GM18868 (cell line): ENCODE results near the gene BMPR1A.
"Not testable (repeated sequence)": the region's sequence is repeated elsewhere in the genome, so short reads cannot be mapped to it uniquely, and the experiment has no call there.

Source experiments
- ATAC-seq: cut with Tn5 transposase; IDR thresholded peaks from one replicate; pipeline ENCODE4 v1.9.1; 2021; ENCODE audit warnings: mild to moderate bottlenecking, moderate library complexity; ENCODE audit not compliant: unreplicated experiment

Gene BMPR1A

DNA sequence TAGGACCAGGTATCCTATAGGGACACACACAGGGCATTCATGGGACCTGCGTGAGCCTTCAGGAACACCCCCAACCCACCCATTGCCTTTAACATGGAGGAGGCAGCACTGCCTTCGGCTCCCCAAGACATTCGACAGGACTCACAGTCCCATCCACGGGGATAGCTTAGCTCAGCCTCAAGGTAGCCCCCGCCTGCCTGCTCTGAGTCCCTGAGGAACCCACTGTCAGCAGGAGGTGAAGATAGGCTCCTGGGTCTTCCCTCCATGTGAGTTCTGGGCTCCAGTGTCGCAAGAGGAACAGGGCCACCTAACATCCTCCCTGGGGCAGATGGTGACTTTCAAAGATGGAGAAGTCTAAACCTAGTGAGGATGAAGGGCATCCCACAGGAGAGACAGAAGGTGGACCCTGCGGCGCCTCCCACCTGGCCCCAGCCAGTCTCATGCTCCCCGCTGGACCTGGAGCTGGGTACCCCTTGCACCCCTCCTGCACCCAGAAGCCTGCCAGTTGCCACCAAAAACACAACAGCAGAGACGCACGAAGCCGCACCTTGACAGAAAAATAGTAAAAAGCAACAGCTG, 207.0 kb downstream of the BMPR1A start:
- ATAC-seq = no peak

DNA sequence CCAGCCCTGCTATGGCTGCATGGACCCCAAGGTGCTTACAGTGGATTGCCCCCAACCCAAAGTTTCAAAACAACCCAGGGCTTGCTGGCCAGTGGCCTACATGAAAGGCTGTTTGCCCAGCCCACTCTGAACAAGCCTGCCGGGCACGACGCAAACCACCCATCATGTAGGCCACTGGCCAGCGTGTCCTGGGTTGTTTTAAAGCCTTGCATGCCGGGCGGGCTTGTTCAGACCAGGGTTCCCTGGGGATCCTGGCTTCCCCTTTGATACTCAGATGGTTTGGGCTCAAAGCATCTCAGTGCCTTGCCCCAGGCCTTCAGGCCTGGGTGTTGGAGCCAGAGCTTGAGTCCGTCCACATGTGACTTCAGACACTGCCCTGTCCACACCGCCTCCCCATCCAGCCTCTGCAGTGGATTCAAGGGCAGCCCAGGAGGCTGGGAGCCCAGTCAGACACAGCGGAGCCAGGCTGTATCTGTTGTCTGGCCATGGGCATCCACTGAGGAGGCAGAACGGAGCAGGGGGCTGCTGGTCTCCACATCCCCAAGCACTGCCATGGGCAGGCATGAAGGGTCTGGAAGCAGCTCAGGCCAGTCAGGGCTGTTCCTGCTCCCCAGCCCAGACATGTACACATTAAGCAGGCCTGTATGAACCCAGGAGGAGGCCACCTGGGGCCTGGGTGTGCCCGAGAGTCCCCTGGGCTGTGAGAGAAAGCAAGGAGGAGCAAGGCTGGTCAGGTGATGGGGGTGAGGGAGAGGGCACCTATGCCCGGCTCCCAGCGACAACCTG, 207.8 kb downstream of the BMPR1A start:
- no peak for ATAC-seq

- ATAC-seq = no peak
Observed at GRCh38 chr10:86964847-86965190, 208.4 kb downstream of the BMPR1A start.

DNA sequence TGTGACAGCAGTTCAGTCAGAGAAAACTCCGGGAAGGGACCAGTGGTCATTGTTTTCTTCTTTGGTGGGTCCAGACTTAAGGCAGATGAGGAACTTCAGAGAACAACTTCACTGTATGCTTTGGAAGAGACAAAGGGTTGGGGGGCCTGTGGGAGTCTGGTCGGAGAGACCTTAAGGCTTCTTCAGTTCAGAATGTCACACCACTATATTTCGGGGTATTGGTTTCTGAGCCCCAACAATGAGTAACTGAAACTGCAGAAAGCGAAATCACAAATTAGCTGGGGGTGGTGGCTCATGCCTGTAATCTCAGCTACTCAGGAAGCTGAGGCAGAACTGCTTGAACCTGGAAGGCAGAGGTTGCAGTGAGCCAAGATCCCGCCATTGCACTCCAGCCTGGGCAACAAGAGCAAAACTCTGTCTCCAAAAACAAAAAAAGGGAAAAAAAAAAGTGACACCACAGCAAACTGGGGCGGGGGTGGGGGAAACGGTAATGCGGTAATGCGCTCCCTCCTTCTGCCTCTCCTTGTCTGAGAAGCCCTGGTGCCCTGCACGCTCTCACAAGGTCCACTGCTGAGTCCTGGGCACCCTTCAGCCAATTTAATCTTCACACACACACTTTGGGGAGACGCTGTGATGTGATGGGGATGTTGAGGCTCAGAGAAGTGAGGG, 209.7 kb downstream of the BMPR1A start:
- ATAC-seq = peak; percentile 25

DNA sequence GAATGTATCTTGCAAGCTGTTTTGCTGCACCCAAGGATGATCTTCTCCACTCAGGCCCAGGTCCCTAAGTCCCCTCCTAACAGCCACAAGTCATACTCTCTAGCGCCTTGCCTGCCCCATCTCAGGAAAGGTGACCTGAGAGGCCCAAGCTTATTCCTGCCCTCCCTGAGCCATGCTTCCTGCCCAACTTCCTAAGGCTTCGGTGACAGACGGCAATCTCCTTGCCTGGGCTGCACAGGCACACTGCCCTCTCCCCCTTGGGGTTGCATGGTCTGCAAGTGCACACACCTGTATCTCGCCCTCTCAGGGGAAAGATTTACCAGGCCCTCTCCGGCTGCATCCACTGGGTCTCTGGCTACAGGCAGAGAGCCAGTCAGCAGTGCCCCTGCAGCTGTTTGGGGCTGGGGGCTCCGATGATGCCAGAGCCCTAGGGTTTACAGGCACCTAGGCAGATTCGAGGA, 211.1 kb downstream of the BMPR1A start:
- ATAC-seq = no peak

DNA sequence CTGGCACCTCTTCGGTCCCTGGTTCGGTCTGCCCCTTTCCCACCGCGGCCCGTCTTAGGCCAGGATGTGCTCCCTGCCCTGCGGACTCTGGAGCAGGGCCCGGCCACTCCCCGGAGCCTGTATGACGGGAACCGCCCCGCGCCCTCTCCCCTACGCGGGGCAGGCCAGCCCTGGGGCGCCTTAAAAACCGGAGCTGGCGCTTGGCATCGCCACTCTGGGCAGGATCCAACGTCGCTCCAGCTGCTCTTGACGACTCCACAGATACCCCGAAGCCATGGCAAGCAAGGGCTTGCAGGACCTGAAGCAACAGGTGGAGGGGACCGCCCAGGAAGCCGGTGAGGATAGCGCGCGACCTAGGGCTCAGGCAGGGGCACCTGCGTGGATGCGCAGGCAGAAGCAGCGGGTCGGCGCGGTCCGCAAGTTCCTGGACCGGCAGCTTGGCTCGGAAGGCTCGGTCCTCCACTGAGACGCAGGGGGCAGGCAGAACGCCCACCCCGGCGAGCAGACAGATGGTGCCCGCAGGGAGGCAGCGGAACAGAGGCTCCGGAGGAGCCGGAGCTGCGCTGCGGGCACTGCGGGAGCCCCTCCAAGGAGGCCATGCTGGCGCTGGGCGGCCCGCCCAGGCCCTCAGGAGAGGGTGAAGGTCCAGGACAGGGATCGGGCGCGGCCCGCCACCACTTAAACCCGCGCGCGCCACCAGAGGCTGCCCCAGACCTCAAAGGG, 212.0 kb downstream of the BMPR1A start, which contains the start of gene ADIRF:
Gene ADIRF (plus strand): TSS at position 212 of the 723 bp plus-strand sequence. CDS start 63 bp downstream, at position 275.
- no peak for ATAC-seq

DNA sequence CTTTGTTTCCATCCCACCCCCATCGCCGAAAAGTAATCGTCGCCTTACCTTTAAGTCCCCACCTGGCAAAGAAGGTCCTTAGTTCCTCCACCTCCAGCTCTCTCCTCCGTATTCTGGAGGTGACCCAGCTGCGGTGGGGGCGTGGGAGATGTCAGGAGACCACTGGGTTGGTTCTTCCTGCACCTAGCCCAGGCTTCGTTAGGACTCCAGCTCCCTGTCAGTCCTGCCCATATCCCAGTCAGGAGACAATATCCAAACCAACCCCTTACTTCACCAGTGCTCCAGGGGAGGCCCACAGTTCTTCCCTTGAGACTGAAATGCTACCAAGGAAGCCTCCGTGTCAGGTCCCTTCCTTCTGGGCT, 212.6 kb downstream of the BMPR1A start:
- no peak for ATAC-seq

DNA sequence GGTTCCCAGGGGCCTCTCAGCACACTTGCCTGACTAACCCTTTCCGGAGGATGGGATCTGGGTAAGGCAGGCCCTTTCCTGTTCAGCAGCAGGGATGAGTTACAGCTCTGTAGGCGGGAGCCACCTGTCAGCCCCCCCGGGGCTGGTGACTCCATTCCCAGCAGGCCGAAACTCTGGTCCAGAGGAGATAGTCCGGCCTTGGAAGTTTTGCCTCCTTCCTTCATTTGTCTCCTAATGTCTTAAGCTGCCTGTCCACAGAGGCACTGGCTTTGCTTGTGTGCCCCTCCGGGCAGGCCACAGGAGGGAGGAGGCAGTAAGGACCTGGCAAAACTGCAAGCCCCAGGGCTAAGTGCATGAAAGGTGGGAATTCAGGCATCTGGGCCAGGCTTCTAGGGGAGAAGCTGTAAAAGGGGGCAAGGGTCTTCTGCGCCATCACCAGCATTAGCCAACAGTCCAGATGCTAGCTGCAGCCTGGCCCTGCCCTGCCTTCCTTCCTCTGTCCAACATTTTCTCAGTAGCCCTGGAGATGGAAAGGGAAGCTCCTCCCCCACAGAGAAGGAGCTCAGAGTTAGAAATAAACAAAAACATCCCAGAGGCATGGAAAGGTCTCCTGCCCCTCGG, 213.1 kb downstream of the BMPR1A start:
- ATAC-seq = no peak

DNA sequence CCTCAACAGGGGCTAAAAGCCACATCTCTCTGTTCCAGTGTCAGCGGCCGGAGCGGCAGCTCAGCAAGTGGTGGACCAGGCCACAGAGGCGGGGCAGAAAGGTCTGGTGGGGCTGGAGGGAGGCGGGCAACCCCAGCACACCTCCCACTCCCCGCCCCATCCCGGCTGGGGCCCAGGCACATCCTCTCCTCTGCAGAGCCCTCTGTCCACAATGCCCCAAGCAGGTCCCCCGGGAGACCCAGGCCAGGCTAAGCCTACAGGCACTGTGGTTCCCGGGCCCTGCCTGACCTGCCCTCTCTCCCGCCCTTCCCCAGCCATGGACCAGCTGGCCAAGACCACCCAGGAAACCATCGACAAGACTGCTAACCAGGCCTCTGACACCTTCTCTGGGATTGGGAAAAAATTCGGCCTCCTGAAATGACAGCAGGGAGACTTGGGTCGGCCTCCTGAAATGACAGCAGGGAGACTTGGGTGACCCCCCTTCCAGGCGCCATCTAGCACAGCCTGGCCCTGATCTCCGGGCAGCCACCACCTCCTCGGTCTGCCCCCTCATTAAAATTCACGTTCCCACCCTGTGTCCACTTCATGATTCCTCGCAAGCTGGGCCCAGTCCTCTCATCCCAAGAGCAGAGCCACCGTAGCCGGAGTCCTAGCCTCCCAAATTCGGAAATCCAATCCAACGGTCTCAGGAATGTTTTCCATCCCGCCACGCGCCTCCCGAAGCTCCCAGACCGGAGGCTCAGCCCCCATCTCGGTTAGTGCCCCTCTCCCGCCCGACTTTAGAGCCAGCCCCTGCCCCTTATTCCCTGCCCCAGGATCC, 214.0 kb downstream of the BMPR1A start:
- ATAC-seq = no peak

DNA sequence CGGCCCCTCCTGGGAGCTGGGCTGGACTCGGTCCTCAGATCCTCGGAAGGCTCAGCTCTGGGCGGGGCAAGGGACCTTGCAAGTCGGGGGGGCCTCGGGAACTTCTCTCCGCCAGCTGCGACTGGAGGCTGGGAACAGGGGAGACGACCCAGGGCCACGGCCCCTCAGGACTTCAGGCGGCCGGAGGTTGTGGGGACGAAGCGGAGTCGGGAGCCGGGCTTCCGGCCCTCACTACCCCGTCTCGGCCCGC, 214.5 kb downstream of the BMPR1A start:
- no peak for ATAC-seq

DNA sequence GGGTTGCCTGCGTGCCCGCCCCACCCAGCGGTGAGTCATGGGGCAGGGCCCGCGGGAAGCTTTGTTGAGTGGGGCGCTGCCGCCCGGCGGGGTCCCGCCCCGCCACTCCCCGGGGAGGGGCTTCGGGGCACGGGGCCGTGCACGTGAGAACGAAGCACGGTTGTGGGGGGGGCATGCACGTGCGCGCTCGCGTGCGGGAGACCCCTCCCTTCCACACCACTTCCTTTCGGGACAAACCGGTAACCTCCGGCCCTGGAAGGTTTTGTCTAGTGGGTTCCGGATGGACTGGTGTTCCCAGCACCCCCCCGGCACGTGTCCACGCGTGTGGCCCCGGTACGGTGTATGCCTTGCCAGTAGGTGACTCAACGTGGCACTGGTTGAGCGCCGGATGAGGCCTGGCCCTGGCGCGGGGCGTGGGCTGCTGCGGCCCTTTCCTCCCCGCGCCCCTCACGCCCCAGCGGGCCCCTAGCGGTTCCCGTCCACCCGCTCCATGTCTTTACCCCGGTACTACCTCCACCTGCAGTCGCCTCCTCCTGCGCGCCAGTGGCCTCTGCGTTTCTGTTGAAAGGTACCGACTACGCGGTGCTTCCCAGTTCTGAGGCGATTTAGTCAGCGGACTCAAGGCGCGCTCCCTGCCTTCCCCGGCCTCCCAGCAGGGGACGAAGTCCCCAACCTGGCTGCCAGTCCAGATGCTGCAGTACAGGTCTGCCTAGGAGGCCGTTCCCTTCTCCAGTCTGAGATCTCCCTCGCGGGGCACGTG, 215.0 kb downstream of the BMPR1A start:
- ATAC-seq = peak; percentile 80

DNA sequence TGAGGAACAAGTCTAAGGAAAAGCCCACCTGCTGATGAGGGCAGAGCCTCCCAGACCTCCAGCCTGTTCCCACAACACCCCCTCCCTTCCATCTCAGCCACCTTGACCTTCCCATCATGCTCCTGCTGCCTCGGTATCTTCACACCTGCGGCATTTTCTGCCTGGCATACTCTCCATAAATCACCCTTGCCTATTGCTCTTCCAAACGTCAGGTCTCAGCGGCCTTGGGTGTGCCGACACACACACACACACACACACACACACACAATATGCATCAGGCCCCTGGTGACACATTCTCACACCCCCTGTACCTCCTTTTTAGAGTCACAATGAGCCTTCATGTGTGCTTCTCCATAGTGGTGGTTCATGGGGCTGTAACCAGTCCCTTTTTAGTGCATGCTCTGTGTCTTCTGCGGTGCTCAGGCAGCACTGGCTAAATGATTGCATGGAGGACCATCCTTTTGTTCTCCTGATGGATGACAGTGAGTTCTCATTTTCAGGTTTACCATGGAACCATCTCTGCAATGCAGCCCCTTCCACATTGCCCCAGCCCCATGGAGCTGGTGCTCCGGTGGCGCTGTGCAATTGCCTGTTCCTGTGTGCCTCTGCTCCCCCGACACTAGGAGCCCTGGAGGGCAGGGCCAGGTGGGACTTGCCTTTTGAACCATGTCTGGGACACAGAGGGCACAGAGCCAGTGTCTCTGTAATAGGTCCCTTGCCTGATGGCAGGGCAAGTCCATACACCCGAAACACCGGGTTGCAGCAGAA, 216.4 kb downstream of the BMPR1A start:
- no peak for ATAC-seq

DNA sequence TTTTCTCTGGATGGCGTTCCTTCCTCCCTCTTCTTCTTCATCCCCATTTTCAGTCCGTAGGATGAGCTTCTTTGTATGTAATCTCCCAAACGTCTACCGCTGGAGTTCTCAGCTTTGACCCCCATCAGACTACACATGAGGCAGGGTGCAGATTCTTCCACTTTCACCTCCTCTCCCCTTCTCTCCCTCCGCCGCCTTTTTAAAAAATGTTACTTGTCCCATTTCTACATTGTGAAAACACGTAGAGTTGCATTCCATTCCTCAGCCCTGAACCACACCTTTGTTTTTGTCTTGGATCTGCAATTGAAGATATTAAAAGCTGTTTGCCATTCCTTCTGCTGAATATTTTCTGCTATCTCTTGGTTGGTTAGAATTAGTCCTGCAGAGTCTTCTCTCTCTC, 218.1 kb downstream of the BMPR1A start:
- ATAC-seq = no peak

DNA sequence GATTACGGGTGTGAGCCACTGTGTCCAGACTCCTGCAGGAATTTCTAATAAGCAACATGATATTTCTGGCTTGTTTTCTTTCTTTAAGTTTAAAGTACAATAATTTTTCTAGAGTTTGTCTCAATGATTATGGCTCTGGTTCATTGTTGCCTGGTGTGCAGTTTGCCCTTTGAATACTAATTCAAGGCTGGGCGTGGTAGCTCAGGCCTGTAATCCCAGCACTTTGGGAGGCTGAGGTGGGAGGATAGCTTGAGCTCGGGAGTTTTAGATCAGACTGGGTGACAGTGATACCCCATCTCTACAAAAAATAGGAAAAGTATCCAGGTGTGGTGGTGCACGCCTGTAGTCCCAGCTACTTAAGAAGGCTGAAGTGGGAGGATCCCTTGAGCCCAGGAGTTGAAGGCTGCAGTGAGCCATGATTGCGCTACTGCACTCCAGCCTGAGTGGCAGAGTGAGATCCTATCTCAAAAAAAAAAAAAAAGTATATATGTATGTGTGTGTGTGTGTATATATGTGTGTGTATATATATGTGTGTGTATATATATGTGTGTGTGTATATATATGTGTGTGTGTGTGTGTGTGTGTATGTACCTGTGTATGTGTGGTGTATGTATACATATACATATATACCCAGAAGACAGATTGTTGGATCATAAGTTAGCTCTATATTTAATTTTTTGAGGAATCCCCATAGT, 220.1 kb downstream of the BMPR1A start:
- ATAC-seq = no peak

DNA sequence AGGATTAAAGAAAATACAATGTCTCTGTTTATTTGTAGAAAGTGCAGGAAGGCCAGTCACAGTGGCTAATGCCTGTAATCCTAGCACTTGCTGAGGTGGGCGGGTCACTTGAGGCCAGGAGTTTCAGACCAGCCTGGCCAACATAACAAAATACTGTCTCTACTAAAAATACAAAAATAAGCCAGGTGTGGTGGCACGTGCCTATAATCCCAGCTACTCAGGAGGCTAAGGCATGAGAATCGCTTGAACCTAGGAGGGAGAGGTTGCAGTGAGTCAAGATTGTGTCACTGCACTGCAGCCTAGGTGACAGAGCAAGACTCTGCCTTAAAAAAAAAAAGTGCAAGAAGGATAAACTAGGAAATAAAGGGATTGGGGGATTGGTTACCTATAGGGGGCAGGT, 222.0 kb downstream of the BMPR1A start:
- ATAC-seq = not testable (repeated sequence)

DNA sequence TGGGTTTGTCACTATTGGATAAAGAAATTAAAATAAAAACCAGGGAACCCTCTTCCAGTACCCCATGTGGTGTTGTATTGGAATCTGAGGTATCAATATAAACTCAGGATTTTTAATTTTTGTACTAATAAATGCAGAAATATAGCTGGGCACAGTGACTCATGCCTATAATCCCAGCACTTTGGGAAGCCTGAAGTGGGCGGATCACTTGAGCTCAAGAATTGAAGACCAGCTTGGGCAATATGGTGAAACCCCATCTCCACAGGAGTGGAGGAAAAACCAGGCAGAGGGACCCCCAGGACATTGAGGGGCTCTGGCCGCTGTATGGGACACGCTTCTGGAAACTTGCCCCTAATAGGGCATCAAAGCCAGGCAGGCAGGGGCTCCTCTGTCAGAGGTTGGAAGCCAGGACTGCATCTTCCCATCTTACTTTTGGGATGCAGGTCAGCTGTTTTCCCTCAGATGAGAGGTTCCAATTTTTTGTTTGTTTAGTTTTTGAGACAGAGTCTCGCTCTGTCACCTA, 222.9 kb downstream of the BMPR1A start:
- ATAC-seq = no peak

DNA sequence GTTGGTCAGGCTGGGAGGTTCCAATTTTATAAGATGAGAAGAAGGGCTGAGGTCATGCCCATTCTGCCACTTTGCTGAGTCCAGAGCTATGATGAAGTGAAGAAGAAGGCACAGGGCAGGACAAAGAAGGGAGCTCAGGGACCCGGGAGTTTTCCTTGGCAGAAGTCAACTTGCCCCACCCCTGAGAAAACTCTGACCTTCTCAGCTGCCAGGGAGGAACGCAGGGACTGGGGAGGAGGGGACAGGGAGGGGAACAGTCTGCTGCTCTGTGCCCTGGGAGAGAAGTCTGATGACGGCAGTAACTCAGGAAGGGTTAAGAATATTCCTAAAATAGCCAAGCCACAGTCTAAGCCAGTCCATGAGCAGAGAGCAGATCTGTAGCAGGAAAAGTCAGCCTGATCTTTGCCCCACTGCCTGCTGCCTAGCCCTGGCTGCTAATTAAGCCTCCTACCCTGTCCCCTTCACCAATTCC, 223.6 kb downstream of the BMPR1A start:
- ATAC-seq = no peak

DNA sequence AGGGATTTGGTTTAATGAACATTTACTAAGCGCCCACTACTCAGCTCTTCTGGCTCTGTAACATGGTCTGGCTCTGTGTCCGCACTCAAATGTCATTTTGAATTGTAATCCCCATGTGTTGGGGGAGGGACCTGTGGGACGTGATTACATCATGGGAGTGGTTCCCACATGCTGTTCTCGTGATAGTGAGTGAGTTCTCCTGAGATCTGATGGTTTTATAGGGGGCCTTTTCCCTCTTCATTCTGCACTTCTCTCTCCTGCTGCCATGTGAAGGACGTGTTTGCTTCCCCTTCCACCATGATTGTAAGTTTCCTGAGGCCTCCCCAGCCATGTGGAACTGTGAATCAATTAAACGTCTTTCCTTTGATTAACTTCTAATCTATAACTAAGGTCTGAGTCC, 224.6 kb downstream of the BMPR1A start:
- not testable (repeated sequence) for ATAC-seq
